Measurements from ENCODE around the gene EXOC2.

The EXOC2 gene

GRCh38 chr6:498795-499231 lies 194.1 kb downstream of the EXOC2 start:
- DNase-seq, result no peak

- DNase-seq, result no peak
These were observed 195.7 kb downstream of the EXOC2 start for GRCh38 chr6:497258-497657.

GRCh38 chr6:496649-497048 lies 196.3 kb downstream of the EXOC2 start:
- DNase-seq, result peak in 3 of 56 donors; percentile 17 to 36 (median 28)

- DNase-seq, result no peak
These were observed 198.5 kb downstream of the EXOC2 start for GRCh38 chr6:494394-494793.

- DNase-seq, result no peak
These were observed 199.1 kb downstream of the EXOC2 start for GRCh38 chr6:493840-494239.

GRCh38 chr6:492816-493414 lies 200.0 kb downstream of the EXOC2 start:
- no peak for DNase-seq

- no peak for DNase-seq
These were observed 200.8 kb downstream of the EXOC2 start for GRCh38 chr6:492178-492577.

GRCh38 chr6:491233-491632 lies 201.7 kb downstream of the EXOC2 start:
- DNase-seq, result no peak

- no peak for DNase-seq
These were observed 202.5 kb downstream of the EXOC2 start for GRCh38 chr6:490251-491037.

GRCh38 chr6:489762-490161 lies 203.2 kb downstream of the EXOC2 start:
- no peak for DNase-seq

GRCh38 chr6:489001-489400 lies 203.9 kb downstream of the EXOC2 start:
- no peak for DNase-seq

- peak in 55 of 56 donors; percentile 15 to 95 (median 84) for DNase-seq
These were observed 205.0 kb downstream of the EXOC2 start for GRCh38 chr6:487956-488355.

- DNase-seq, result no peak
These were observed 207.2 kb downstream of the EXOC2 start for GRCh38 chr6:485655-486170.

GRCh38 chr6:484746-485145 lies 208.2 kb downstream of the EXOC2 start:
- DNase-seq, result no peak

- no peak for DNase-seq
These were observed 208.7 kb downstream of the EXOC2 start for GRCh38 chr6:484086-484745.

GRCh38 chr6:475314-475713 lies 217.6 kb downstream of the EXOC2 start:
- DNase-seq, result no peak

GRCh38 chr6:474453-475185 lies 218.3 kb downstream of the EXOC2 start:
- DNase-seq, result peak in 18 of 56 donors; percentile 3 to 45 (median 17)

- no peak for DNase-seq
These were observed 219.0 kb downstream of the EXOC2 start for GRCh38 chr6:473768-474452.

- DNase-seq, result no peak
These were observed 219.6 kb downstream of the EXOC2 start for GRCh38 chr6:473356-473755.

GRCh38 chr6:470901-471448 lies 222.0 kb downstream of the EXOC2 start:
- no peak for DNase-seq
